ENCODE results near the gene ZCCHC13.
"Not testable (repeated sequence)": the region's sequence is repeated elsewhere in the genome, so short reads cannot be mapped to it uniquely, and the experiment has no call there.

ZCCHC13 gene

GRCh38 chrX:74304016-74304415, at the start of gene ZCCHC13:
ZCCHC13 (plus strand) TSS chrX:74304180; CDS start chrX:74304267, 87 bp downstream.
- in situ Hi-C loops (cut with MboI; ENCODE audit: low sequenced_read_pairs) = no loop called here

DNA sequence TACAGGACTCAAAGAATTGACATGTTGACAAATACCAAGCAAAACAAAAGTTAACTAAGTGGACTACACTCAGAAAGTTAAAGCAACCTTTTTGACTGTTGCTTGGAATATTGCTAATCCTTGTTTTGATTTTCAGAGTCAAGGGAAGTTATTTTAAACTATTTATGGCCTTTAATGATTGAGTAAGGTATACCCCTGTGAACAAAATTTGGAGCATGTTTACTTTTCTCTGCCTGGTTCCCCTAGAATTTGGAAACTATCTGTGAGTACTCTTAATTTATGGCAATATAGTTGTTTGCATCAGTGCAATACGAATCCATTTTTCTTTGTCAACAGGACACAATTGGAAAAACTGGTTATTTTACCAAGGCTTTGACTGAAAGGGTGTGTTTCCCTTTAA, 45.9 kb upstream of the ZCCHC13 start:
- in situ Hi-C loops (cut with MboI; ENCODE audit: low sequenced_read_pairs) = not testable (repeated sequence)

DNA sequence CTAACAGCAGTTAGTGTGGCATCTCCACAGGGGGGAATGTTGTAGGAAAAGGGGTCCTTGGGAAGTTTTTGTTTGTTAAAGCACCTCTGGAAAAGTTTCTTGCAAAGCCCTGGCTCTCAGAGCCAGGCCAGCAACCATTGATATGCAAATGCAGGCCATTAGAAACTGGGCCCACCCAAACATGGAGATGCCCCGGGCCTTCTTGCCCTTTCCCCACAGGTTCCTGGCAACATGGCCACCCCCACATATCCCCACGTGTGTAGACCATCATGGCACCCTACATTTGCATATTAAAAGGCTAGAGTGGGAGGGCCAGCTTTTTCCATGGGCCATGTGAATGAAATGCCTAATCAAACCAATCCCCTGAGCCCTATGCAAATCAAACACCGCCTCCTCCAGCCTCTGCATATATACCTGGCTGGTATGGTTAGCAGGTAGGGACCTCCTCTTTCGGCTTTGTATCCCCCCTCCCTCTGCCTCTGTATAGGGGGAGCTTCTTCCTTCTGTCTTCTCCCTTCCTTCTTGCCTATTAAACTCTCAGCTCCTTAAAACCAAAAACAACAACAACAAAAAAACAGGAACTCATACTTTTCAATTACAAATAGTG, 44.0 kb upstream of the ZCCHC13 start:
- in situ Hi-C loops (cut with MboI; ENCODE audit: low sequenced_read_pairs) = no loop called here

GRCh38 chrX:74262452-74263209, 41.3 kb upstream of the ZCCHC13 start:
- in situ Hi-C loops (cut with MboI; ENCODE audit: low sequenced_read_pairs) = no loop called here

- in situ Hi-C loops (cut with MboI; ENCODE audit: low sequenced_read_pairs) = no loop called here
Measured at GRCh38 chrX:74270393-74270792, 33.6 kb upstream of the ZCCHC13 start.

DNA sequence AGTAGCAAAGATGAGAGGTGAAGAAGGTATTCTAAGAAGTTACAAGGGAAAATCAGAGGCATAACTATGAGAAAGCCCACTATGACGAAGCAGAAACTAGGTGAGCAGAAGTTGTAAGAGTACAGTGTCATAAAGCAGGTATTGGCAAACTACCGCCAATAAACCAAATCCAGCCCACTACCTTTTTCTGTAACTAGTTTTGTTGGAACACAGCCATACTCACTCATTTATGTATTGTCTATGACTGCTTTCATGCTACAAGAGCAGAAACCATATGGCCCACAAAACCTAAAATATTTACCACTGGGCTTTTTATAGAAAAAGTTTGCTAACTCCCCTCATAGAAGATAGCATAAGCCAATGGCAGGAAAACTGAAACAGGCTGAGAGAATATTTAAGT, 31.8 kb upstream of the ZCCHC13 start:
- in situ Hi-C loops (cut with MboI; ENCODE audit: low sequenced_read_pairs) = no loop called here

DNA sequence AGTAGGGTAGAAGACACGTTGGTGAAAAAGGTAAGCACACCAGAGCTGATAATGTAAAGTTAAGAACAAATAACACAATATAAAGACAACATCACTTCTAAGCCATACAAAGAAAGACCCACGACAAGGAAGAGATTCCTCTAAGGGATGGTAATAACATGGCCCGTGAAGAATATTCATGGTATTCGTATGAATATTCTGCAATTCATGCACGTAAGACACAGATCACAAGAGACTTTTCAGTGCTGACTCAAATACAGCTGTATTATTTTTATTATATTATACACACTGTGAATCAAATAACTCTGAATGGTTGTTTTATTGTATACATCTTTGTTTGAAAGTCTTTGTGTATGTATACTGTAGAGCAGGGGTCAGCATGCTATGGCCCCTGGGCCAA, 29.5 kb upstream of the ZCCHC13 start:
- in situ Hi-C loops (cut with MboI; ENCODE audit: low sequenced_read_pairs) = no loop called here

DNA sequence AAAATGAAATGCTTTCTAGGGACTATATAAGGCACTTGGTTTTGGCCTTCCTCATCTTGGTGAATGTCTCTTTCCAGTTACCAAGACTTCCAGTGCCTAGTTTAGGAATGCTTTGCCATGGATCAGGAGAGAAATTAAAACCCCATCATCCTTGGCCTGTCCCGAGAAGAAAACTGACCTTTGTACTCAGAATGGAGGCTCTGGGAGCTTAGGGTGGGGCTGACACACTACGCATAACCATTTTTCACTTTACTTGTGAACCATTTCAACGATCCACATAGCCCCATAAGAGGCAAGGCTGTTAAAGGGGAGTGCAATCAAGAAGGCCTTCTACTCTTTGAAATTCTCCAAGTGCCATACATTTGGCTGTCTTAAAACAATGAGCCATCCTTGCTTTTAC, 26.7 kb upstream of the ZCCHC13 start:
- in situ Hi-C loops (cut with MboI; ENCODE audit: low sequenced_read_pairs) = no loop called here

- in situ Hi-C loops (cut with MboI; ENCODE audit: low sequenced_read_pairs) = no loop called here
Measured at GRCh38 chrX:74277846-74278245, 26.1 kb upstream of the ZCCHC13 start.

GRCh38 chrX:74280759-74281158, 23.2 kb upstream of the ZCCHC13 start:
- in situ Hi-C loops (cut with MboI; ENCODE audit: low sequenced_read_pairs) = no loop called here

DNA sequence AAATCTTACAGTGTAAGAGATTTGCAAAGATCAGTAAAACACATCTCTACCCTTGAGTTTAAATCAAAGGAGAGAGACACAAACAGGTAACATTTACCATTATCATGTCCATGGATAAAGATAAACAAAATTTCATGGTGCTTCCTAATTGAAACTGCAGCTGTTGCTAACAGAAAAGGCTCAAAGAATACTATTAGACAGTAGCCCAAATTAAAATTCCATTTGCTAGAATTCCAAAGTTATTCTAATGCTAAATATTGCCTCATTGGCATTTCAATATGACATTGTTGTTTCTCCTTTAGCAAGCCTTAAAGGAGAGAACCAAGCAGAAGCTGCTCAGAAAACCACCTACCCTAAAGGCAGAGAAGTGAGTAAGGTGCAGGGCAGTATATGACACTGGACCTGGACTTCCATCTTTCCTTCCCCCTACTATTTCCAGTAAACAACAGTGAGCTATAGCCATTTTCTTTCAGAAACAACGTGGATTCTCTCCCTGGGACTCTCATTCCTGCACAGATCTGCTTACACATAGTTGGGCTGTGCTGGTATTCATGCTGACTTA, 19.5 kb upstream of the ZCCHC13 start:
- in situ Hi-C loops (cut with MboI; ENCODE audit: low sequenced_read_pairs) = no loop called here

DNA sequence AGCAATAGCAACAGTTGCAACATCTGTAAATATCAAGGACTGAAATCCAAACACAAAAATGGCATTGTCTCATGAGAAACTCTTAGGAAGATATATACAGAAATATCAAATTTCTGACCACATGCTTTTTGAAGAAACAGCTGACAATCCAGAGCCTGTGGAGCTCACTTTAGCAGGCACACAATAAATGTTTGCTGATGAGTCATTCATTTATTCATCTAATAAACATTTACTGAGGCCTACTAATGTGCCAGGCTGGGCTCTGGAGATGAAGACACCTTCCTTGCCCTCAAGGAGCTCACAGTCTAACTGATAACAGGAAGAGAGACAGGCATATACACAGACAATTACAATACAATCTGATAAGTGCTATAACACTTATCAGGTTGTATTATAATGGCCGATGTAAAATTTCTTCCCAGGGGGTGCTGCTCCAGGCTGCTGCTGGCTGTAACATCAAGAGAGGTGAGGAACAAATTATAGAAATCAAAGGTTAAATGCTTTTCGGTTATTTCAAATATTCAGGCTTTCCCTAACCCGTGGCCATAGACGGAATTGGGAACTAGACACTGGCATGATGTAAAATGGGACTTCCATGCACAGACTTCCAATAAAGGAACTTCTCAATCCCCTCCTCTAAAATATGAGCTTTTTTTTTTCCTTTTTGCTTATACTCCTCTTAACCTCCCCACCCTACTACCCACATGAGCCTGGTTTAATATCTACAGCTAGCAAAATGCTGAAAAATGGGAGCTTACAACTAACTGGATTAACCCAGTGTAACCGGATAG, 16.8 kb upstream of the ZCCHC13 start:
- in situ Hi-C loops (cut with MboI; ENCODE audit: low sequenced_read_pairs) = no loop called here

DNA sequence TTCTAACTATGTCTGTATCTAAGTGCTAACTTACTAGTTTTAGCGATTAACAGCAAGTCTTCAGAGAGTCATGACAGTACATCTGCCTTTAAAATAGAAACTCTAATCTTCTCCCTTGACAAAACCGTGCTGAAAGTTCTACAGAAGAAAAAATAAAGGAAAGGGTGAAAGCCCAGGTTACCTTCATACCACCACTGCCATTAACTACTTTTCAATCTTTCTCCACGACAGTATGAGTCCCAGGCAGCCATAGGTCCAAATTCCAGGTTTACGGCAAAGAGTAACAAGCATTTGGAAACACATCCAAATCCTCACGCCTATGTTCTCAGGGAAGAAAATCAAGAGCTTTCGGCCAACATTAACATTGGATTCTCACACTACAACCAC, 12.4 kb upstream of the ZCCHC13 start:
- in situ Hi-C loops (cut with MboI; ENCODE audit: low sequenced_read_pairs) = no loop called here

DNA sequence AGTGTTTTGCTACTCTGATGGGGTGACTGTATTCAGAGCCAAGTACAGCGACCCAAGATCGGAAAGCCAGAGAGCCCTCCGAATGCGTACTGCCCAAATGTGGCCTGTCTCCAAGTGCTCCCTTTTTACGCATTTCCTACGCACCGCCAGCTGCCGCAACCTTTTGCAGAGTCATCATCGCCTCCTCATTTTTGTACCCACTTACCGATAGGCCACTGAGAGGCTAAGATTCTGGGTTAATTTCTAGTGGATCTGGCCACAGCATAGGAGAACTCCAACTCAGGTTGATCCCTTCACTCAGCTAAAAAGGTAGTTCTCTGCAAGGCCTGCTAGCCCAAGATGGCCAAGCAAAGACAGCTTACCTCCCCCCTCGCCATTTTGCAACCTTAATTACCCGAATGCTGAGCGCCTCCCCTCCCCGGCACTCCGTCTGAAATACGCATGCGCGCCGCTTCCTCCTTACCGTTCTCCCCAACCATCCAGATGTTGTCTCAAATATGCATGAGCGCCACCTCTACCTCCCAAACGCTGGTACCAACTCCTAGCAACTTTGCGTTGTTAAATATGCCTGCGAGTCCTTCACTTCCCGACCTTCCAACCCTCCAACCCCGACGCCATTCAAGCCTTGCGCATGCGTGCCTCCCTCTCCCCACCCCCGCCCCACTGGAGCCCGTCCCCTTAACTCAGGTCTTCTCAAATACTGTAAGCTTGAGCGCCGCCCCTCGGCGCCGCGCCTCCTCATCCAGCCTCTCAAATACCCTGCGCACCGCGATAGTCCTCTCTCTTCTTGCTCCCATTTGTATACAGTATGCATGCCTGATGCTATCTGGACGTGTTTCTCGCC, 11.8 kb upstream of the ZCCHC13 start:
- in situ Hi-C loops (cut with MboI; ENCODE audit: low sequenced_read_pairs) = no loop called here

DNA sequence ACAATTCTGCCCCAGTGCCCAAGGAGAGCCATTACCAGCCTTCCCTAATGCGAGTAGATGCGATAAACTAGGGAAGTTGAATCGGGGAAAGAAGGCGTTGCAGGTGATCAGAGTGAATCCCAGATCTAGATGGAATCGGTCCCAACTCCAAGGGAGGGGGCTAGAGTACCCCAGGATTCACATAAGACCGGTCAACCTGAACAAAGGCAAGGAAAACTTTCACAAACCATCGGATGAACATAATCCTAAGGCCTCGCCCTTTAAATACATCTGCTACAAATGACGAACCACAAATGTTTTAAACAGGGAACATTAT, 11.2 kb upstream of the ZCCHC13 start:
- in situ Hi-C loops (cut with MboI; ENCODE audit: low sequenced_read_pairs) = no loop called here

DNA sequence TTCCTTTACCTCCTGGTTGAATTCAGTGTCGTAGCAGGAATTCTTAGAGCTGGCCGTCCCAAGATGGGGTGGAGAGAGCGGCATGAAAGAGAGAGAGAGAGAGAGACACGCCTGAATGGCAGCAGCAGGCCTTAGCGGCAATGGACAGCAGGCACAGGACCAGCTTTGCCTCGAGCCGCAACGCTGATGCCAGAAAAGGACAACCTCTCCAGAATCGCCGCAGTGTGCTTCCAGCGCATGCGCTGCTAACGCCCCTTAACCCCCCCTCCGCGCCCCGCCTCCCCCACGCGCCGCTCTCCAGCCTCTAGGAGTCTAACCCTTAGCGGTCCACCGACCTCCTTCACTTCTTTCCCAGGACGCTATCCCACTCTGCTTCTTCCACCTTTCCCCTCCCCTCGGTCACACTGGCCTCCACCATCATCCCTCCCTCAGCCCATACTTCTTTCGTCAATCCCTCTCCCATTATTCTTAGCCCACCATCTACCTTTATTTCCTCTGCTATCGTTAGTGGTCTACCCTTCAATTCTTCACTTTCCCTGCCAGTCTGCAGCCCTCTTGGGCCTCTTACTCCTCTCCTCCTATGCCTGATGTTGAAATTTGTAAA, 10.5 kb upstream of the ZCCHC13 start:
- in situ Hi-C loops (cut with MboI; ENCODE audit: low sequenced_read_pairs) = no loop called here

- in situ Hi-C loops (cut with MboI; ENCODE audit: low sequenced_read_pairs) = no loop called here
Measured at GRCh38 chrX:74295101-74295500, 8.9 kb upstream of the ZCCHC13 start.

DNA sequence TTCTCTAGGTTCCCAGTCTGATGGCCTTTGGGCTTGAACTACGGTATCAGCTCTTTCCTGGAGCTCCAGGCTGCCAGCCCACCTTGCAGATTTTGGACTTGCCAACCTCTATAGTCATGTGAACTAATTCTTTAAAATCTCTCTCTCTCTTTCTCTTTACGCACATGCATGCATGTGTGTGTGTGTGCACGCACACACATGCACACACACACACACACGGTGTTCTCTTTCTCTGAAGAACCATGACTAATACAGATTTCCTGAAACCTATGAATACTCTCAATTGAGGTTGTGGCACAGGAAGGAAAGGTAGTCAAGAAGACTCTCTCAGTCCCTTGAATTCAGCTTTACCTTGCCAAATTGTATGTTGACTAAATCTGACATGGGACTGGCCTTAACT, 6.2 kb upstream of the ZCCHC13 start:
- in situ Hi-C loops (cut with MboI; ENCODE audit: low sequenced_read_pairs) = no loop called here

GRCh38 chrX:74300869-74301268, 3.1 kb upstream of the ZCCHC13 start:
- in situ Hi-C loops (cut with MboI; ENCODE audit: low sequenced_read_pairs) = no loop called here

- in situ Hi-C loops (cut with MboI; ENCODE audit: low sequenced_read_pairs) = no loop called here
Measured at GRCh38 chrX:74318672-74319071, 14.7 kb downstream of the ZCCHC13 start.
